ENCODE measurements around the gene PLIN1.
"Not testable (repeated sequence)": the region's sequence is repeated elsewhere in the genome, so short reads cannot be mapped to it uniquely, and the experiment has no call there.

PLIN1 gene

GRCh38 chr15:89679212-89679611 lies at the start of gene PLIN1:
Gene PLIN1 (minus strand): TSS chr15:89679367. CDS start chr15:89677489, 1,878 bp downstream.
- no peak for DNase-seq

GRCh38 chr15:89728254-89728653 lies 49.1 kb upstream of the PLIN1 start:
- DNase-seq: no peak

GRCh38 chr15:89725064-89725463 lies 45.9 kb upstream of the PLIN1 start:
- DNase-seq: no peak

- DNase-seq: no peak
Measured at GRCh38 chr15:89724621-89725020, 45.5 kb upstream of the PLIN1 start.

GRCh38 chr15:89723031-89723430 lies 43.9 kb upstream of the PLIN1 start:
- DNase-seq: no peak

GRCh38 chr15:89714775-89715174 lies 35.6 kb upstream of the PLIN1 start:
- no peak for DNase-seq

GRCh38 chr15:89707577-89707976 lies 28.4 kb upstream of the PLIN1 start:
- DNase-seq: no peak

- no peak for DNase-seq
Measured at GRCh38 chr15:89704411-89704810, 25.2 kb upstream of the PLIN1 start.

- no peak for DNase-seq
Measured at GRCh38 chr15:89695198-89695597, 16.0 kb upstream of the PLIN1 start.

- DNase-seq: no peak
Measured at GRCh38 chr15:89693696-89694095, 14.5 kb upstream of the PLIN1 start.

GRCh38 chr15:89693091-89693490 lies 13.9 kb upstream of the PLIN1 start:
- no peak for DNase-seq

GRCh38 chr15:89690276-89691218 lies 11.4 kb upstream of the PLIN1 start, which contains the start of the genes PEX11A and WDR93:
Gene PEX11A (minus strand): TSS chr15:89690754. CDS start chr15:89690632, 122 bp downstream.
Gene WDR93 (plus strand): TSS chr15:89690811. CDS start chr15:89701747, 10,936 bp downstream.
- DNase-seq: peak; percentile 80 to 82

GRCh38 chr15:89689930-89690275 lies 10.7 kb upstream of the PLIN1 start:
- not testable (repeated sequence) for DNase-seq

GRCh38 chr15:89686522-89686921 lies 7.4 kb upstream of the PLIN1 start:
- no peak for DNase-seq

- no peak for DNase-seq
Measured at GRCh38 chr15:89685995-89686394, 6.8 kb upstream of the PLIN1 start.

- no peak for DNase-seq
Measured at GRCh38 chr15:89681146-89681545, 2.0 kb upstream of the PLIN1 start.

- no peak for DNase-seq
Measured at GRCh38 chr15:89680282-89680873, 1.2 kb upstream of the PLIN1 start.

GRCh38 chr15:89677381-89677780 lies 1.8 kb downstream of the PLIN1 start:
- DNase-seq: no peak

- DNase-seq: no peak
Measured at GRCh38 chr15:89675606-89676005, 3.6 kb downstream of the PLIN1 start.

- DNase-seq: no peak
Measured at GRCh38 chr15:89674526-89674925, 4.6 kb downstream of the PLIN1 start.

GRCh38 chr15:89673165-89673512 lies 6.0 kb downstream of the PLIN1 start:
- no peak for DNase-seq

GRCh38 chr15:89672221-89673164 lies 6.7 kb downstream of the PLIN1 start:
- DNase-seq: no peak

- DNase-seq: no peak
Measured at GRCh38 chr15:89671687-89672086, 7.5 kb downstream of the PLIN1 start.

Data from CD4-positive, alpha-beta T cell treated with Interferon alpha-2 for 1 hour (primary cell).